Measurements from ENCODE around the gene CHMP6. TPM values are rescaled to one million over a fixed set of nuclear protein-coding genes. Genes with fewer than 3 reads are reported as not detected.

CHMP6 gene
- total and polyA plus RNA-seq, 9 of the 15 experiments (the other 6 are each of a cell fraction or from before 2014, with no cell fraction given) = 0.25 to 30.4 (median 13.4) TPM

DNA sequence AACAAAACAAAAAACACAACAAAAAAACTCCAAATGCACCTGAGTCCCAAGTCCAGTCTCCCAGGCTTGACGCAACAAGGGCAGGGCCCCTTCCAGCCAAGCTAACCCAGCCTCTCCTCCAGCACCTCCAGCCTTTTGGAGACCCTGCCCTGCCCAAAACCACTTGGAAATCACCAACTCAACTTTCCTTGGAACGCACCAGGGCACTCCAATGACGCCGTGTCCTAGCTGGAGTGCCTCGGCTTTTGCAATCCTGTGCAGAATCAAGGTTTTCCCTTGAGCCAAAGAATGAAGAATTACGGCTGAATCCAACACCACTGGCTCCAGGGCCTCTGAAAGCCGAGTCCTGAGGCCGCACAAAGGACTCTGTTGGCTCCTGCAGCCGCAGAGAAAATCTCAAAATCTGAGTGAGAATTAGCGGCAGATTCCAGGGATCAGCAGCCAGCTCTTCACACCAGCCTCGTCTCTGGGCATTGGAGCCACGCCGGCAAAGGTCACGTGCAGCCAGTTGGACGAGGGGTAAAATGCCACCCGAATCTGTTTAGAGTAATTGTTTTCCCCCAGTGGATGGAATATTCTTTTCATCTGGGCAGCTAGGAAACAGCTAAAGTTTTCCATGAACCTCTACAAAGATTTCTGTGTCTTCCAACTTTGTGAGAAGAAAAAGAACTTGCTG is 33.6 kb downstream of the CHMP6 start (continued):
- TF ChIP-seq, protein P1, sequence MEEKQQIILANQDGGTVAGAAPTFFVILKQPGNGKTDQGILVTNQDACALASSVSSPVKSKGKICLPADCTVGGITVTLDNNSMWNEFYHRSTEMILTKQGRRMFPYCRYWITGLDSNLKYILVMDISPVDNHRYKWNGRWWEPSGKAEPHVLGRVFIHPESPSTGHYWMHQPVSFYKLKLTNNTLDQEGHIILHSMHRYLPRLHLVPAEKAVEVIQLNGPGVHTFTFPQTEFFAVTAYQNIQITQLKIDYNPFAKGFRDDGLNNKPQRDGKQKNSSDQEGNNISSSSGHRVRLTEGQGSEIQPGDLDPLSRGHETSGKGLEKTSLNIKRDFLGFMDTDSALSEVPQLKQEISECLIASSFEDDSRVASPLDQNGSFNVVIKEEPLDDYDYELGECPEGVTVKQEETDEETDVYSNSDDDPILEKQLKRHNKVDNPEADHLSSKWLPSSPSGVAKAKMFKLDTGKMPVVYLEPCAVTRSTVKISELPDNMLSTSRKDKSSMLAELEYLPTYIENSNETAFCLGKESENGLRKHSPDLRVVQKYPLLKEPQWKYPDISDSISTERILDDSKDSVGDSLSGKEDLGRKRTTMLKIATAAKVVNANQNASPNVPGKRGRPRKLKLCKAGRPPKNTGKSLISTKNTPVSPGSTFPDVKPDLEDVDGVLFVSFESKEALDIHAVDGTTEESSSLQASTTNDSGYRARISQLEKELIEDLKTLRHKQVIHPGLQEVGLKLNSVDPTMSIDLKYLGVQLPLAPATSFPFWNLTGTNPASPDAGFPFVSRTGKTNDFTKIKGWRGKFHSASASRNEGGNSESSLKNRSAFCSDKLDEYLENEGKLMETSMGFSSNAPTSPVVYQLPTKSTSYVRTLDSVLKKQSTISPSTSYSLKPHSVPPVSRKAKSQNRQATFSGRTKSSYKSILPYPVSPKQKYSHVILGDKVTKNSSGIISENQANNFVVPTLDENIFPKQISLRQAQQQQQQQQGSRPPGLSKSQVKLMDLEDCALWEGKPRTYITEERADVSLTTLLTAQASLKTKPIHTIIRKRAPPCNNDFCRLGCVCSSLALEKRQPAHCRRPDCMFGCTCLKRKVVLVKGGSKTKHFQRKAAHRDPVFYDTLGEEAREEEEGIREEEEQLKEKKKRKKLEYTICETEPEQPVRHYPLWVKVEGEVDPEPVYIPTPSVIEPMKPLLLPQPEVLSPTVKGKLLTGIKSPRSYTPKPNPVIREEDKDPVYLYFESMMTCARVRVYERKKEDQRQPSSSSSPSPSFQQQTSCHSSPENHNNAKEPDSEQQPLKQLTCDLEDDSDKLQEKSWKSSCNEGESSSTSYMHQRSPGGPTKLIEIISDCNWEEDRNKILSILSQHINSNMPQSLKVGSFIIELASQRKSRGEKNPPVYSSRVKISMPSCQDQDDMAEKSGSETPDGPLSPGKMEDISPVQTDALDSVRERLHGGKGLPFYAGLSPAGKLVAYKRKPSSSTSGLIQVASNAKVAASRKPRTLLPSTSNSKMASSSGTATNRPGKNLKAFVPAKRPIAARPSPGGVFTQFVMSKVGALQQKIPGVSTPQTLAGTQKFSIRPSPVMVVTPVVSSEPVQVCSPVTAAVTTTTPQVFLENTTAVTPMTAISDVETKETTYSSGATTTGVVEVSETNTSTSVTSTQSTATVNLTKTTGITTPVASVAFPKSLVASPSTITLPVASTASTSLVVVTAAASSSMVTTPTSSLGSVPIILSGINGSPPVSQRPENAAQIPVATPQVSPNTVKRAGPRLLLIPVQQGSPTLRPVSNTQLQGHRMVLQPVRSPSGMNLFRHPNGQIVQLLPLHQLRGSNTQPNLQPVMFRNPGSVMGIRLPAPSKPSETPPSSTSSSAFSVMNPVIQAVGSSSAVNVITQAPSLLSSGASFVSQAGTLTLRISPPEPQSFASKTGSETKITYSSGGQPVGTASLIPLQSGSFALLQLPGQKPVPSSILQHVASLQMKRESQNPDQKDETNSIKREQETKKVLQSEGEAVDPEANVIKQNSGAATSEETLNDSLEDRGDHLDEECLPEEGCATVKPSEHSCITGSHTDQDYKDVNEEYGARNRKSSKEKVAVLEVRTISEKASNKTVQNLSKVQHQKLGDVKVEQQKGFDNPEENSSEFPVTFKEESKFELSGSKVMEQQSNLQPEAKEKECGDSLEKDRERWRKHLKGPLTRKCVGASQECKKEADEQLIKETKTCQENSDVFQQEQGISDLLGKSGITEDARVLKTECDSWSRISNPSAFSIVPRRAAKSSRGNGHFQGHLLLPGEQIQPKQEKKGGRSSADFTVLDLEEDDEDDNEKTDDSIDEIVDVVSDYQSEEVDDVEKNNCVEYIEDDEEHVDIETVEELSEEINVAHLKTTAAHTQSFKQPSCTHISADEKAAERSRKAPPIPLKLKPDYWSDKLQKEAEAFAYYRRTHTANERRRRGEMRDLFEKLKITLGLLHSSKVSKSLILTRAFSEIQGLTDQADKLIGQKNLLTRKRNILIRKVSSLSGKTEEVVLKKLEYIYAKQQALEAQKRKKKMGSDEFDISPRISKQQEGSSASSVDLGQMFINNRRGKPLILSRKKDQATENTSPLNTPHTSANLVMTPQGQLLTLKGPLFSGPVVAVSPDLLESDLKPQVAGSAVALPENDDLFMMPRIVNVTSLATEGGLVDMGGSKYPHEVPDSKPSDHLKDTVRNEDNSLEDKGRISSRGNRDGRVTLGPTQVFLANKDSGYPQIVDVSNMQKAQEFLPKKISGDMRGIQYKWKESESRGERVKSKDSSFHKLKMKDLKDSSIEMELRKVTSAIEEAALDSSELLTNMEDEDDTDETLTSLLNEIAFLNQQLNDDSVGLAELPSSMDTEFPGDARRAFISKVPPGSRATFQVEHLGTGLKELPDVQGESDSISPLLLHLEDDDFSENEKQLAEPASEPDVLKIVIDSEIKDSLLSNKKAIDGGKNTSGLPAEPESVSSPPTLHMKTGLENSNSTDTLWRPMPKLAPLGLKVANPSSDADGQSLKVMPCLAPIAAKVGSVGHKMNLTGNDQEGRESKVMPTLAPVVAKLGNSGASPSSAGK (IDR thresholded peaks at IDR 0.05) = no peak
- TF ChIP-seq, protein P2, sequence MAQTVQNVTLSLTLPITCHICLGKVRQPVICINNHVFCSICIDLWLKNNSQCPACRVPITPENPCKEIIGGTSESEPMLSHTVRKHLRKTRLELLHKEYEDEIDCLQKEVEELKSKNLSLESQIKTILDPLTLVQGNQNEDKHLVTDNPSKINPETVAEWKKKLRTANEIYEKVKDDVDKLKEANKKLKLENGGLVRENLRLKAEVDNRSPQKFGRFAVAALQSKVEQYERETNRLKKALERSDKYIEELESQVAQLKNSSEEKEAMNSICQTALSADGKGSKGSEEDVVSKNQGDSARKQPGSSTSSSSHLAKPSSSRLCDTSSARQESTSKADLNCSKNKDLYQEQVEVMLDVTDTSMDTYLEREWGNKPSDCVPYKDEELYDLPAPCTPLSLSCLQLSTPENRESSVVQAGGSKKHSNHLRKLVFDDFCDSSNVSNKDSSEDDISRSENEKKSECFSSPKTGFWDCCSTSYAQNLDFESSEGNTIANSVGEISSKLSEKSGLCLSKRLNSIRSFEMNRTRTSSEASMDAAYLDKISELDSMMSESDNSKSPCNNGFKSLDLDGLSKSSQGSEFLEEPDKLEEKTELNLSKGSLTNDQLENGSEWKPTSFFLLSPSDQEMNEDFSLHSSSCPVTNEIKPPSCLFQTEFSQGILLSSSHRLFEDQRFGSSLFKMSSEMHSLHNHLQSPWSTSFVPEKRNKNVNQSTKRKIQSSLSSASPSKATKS (CRISPR knock-in tag; IDR thresholded peaks at IDR 0.05) = no peak
- TF ChIP-seq TAF7 (tag; IDR thresholded peaks at IDR 0.05) (no peak), NFIC (IDR thresholded peaks at IDR 0.05) (no peak), NR1H2 (CRISPR knock-in tag; IDR thresholded peaks at IDR 0.05) (no peak)
- TF ChIP-seq, protein P3, sequence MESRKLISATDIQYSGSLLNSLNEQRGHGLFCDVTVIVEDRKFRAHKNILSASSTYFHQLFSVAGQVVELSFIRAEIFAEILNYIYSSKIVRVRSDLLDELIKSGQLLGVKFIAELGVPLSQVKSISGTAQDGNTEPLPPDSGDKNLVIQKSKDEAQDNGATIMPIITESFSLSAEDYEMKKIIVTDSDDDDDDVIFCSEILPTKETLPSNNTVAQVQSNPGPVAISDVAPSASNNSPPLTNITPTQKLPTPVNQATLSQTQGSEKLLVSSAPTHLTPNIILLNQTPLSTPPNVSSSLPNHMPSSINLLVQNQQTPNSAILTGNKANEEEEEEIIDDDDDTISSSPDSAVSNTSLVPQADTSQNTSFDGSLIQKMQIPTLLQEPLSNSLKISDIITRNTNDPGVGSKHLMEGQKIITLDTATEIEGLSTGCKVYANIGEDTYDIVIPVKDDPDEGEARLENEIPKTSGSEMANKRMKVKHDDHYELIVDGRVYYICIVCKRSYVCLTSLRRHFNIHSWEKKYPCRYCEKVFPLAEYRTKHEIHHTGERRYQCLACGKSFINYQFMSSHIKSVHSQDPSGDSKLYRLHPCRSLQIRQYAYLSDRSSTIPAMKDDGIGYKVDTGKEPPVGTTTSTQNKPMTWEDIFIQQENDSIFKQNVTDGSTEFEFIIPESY (CRISPR knock-in tag; IDR thresholded peaks at IDR 0.05) = no peak
- TF ChIP-seq, protein P4, sequence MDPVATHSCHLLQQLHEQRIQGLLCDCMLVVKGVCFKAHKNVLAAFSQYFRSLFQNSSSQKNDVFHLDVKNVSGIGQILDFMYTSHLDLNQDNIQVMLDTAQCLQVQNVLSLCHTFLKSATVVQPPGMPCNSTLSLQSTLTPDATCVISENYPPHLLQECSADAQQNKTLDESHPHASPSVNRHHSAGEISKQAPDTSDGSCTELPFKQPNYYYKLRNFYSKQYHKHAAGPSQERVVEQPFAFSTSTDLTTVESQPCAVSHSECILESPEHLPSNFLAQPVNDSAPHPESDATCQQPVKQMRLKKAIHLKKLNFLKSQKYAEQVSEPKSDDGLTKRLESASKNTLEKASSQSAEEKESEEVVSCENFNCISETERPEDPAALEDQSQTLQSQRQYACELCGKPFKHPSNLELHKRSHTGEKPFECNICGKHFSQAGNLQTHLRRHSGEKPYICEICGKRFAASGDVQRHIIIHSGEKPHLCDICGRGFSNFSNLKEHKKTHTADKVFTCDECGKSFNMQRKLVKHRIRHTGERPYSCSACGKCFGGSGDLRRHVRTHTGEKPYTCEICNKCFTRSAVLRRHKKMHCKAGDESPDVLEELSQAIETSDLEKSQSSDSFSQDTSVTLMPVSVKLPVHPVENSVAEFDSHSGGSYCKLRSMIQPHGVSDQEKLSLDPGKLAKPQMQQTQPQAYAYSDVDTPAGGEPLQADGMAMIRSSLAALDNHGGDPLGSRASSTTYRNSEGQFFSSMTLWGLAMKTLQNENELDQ (CRISPR knock-in tag; IDR thresholded peaks at IDR 0.05; ENCODE audit: borderline replicate concordance) = no peak
